ENCODE measurements around the gene RIMBP2. TPM values are rescaled to one million over a fixed set of nuclear protein-coding genes. Genes with fewer than 3 reads are reported as not detected.

Gene RIMBP2
- total RNA-seq, 1 experiment from 2014 or later: not detected

DNA sequence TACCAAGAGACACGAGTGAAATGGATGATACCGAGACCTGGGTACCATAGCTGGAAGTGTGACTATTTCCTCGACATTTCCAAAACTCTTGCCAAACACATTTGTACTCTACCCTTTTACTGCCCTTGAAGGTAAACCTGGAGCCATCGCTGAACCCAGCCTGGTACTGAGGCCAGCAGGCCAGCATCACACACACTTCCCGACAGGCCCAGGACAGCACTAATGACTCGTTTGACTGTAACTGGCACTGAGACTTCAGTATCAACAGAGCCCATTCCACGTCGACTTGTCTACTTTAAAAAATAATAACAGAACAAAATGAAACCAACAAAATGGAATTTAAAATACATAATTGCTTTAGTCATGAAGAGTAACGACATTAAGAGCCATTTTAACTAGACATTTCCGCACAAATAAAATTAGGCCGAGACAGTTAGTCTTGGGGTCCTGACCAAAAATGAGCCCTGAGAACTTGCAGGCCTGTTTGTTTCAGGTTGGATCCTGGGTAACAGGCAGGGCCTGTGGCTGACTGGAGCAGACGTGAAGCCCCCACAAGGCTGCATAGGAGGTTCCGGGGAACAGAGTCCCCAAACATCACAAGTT is 94.3 kb downstream of the RIMBP2 start:
- no peak overlapping the region for H3K27ac Mint-ChIP-seq (ENCODE audit: unreplicated experiment)
- no peak overlapping the region for H3K4me3 Mint-ChIP-seq (ENCODE audit: unreplicated experiment)
- ChIA-PET POLR2A (no interaction called here), CTCF (no interaction called here)
- H3K27me3 ChIP-seq (replicated peaks; ENCODE audit: control insufficient read depth, insufficient read depth, low read length): no peaks in the 10 kb centered on the region
- BruUV-seq (replicated peaks): no TSS peak
- TF ChIP-seq, protein P1, sequence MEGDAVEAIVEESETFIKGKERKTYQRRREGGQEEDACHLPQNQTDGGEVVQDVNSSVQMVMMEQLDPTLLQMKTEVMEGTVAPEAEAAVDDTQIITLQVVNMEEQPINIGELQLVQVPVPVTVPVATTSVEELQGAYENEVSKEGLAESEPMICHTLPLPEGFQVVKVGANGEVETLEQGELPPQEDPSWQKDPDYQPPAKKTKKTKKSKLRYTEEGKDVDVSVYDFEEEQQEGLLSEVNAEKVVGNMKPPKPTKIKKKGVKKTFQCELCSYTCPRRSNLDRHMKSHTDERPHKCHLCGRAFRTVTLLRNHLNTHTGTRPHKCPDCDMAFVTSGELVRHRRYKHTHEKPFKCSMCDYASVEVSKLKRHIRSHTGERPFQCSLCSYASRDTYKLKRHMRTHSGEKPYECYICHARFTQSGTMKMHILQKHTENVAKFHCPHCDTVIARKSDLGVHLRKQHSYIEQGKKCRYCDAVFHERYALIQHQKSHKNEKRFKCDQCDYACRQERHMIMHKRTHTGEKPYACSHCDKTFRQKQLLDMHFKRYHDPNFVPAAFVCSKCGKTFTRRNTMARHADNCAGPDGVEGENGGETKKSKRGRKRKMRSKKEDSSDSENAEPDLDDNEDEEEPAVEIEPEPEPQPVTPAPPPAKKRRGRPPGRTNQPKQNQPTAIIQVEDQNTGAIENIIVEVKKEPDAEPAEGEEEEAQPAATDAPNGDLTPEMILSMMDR (IDR thresholded peaks at IDR 0.05; ENCODE audit: insufficient read depth in 1 of 2, low read depth in 1 of 2, low read length in 1 of 2, severe bottlenecking in 1 of 2, unreplicated experiment in 1 of 2): no peak
- no peaks in the 10 kb centered on the region for H3K36me3 ChIP-seq (ENCODE audit: control insufficient read depth, insufficient read depth, low read length)
- no peak for DNase-seq
- no peak overlapping the region for H3K4me3 ChIP-seq (ENCODE audit: low read depth, low read length)
- intact Hi-C loops (cut with micrococcal nuclease; ENCODE audit: unreplicated experiment): no loop called here
- H3K4me1 ChIP-seq: no peaks in the 10 kb centered on the region
- no peaks in the 10 kb centered on the region for H3K36me3 Mint-ChIP-seq (ENCODE audit: insufficient read depth, unreplicated experiment)
- H3K9me3 ChIP-seq: no peaks in the 10 kb centered on the region
- peaks cover 8% of the 10 kb centered on the region for H3K9me3 Mint-ChIP-seq (ENCODE audit: unreplicated experiment)
- H3K4me1 Mint-ChIP-seq (ENCODE audit: low read depth, unreplicated experiment): no peaks in the 10 kb centered on the region
- peaks cover 3% of the 10 kb centered on the region for H3K27me3 Mint-ChIP-seq (ENCODE audit: insufficient read depth, unreplicated experiment)

DNA sequence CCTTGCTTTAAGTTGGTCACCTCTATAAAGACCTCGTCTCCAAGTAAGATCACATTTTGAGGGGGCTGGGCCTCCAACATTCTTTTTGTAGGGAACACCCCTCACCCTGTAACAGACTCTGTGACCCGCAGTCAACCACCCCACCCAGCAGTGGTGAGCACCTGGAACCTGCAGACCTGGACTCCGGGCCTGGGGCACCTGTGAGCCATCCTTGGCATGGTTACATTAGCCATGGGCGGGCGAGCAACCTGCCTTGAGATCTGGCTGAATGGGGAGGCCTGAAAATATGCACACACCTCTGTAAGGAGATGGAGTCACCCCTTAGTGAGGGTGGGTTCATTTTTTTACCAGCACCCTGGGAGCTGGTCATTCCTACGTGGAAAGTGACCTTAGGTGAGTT is 95.3 kb downstream of the RIMBP2 start:
- no peaks in the 10 kb centered on the region for H3K36me3 ChIP-seq (ENCODE audit: control insufficient read depth, insufficient read depth, low read length)
- BruUV-seq (replicated peaks): no TSS peak
- TF ChIP-seq, protein P1 (IDR thresholded peaks at IDR 0.05; ENCODE audit: insufficient read depth in 1 of 2, low read depth in 1 of 2, low read length in 1 of 2, severe bottlenecking in 1 of 2, unreplicated experiment in 1 of 2): no peak
- peaks cover 8% of the 10 kb centered on the region for H3K9me3 Mint-ChIP-seq (ENCODE audit: unreplicated experiment)
- DNase-seq: no peak
- CTCF ChIA-PET: no interaction called here
- H3K27me3 ChIP-seq (replicated peaks; ENCODE audit: control insufficient read depth, insufficient read depth, low read length): no peaks in the 10 kb centered on the region
- H3K4me3 ChIP-seq (ENCODE audit: low read depth, low read length): no peak overlapping the region
- H3K27me3 Mint-ChIP-seq (ENCODE audit: insufficient read depth, unreplicated experiment): peaks cover 3% of the 10 kb centered on the region
- H3K9me3 ChIP-seq: no peaks in the 10 kb centered on the region
- H3K36me3 Mint-ChIP-seq (ENCODE audit: insufficient read depth, unreplicated experiment): no peaks in the 10 kb centered on the region
- intact Hi-C loops (cut with micrococcal nuclease; ENCODE audit: unreplicated experiment): no loop called here
- POLR2A ChIA-PET: no interaction called here
- no peak overlapping the region for H3K4me3 Mint-ChIP-seq (ENCODE audit: unreplicated experiment)
- H3K27ac Mint-ChIP-seq (ENCODE audit: unreplicated experiment): no peak overlapping the region
- no peaks in the 10 kb centered on the region for H3K4me1 ChIP-seq
- no peaks in the 10 kb centered on the region for H3K4me1 Mint-ChIP-seq (ENCODE audit: low read depth, unreplicated experiment)

DNA sequence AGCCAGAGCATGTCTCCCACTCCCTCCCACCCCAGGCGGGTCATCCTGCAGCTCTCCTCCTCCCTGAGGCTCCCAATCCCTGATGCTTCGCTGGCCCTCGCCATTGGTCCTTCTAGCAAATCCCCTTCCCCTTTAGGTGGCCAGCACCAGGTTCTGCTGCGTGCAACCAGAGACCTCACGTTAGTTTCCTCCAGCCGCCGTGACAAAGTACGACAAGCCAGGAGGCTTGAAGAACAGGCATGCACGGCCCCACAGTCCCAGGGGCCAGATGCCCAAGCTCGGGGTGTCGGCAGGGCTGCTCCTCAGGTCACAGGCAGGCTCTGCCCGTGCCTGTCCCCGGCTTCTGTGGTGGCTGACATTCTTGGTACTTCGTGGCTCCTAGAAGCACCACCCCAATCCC is 95.8 kb downstream of the RIMBP2 start:
- Mint-ChIP-seq H3K4me1 (ENCODE audit: low read depth, unreplicated experiment) (no peaks in the 10 kb centered on the region), H3K36me3 (ENCODE audit: insufficient read depth, unreplicated experiment) (no peaks in the 10 kb centered on the region), H3K9me3 (ENCODE audit: unreplicated experiment) (peaks cover 8% of the 10 kb centered on the region), H3K27ac (ENCODE audit: unreplicated experiment) (no peak overlapping the region), H3K4me3 (ENCODE audit: unreplicated experiment) (no peak overlapping the region), H3K27me3 (ENCODE audit: insufficient read depth, unreplicated experiment) (peaks cover 3% of the 10 kb centered on the region)
- intact Hi-C loops (cut with micrococcal nuclease; ENCODE audit: unreplicated experiment): no loop called here
- Histone ChIP-seq H3K9me3 (no peaks in the 10 kb centered on the region), H3K4me3 (ENCODE audit: low read depth, low read length) (no peak overlapping the region), H3K36me3 (ENCODE audit: control insufficient read depth, insufficient read depth, low read length) (no peaks in the 10 kb centered on the region), H3K4me1 (no peaks in the 10 kb centered on the region), H3K27me3 (replicated peaks; ENCODE audit: control insufficient read depth, insufficient read depth, low read length) (no peaks in the 10 kb centered on the region)
- TF ChIP-seq, protein P1 (IDR thresholded peaks at IDR 0.05; ENCODE audit: insufficient read depth in 1 of 2, low read depth in 1 of 2, low read length in 1 of 2, severe bottlenecking in 1 of 2, unreplicated experiment in 1 of 2): no peak
- no peak for DNase-seq
- ChIA-PET POLR2A (no interaction called here), CTCF (no interaction called here)
- BruUV-seq (replicated peaks): no TSS peak

Measured in Caco-2 (cell line).